22Rv1 (cell line): ENCODE measurements around the gene C1QB.

ENCODE experiments used
- ZFX ChIP-seq: fragments of 450-650 bp; IDR thresholded peaks from 2 replicates; pipeline ENCODE4 v1.6.1; 2017; ENCODE audit warnings: antibody characterized with exemption, borderline replicate concordance
- TF ChIP-seq, protein P1 (sequence below): fragments of 450-650 bp; IDR thresholded peaks from 2 replicates; pipeline ENCODE4 v1.5.1; 2017; ENCODE audit warnings: mild to moderate bottlenecking

DNA sequence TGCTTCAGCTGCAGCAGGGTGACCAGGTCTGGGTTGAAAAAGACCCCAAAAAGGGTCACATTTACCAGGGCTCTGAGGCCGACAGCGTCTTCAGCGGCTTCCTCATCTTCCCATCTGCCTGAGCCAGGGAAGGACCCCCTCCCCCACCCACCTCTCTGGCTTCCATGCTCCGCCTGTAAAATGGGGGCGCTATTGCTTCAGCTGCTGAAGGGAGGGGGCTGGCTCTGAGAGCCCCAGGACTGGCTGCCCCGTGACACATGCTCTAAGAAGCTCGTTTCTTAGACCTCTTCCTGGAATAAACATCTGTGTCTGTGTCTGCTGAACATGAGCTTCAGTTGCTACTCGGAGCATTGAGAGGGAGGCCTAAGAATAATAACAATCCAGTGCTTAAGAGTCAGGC, 13.8 kb upstream of the C1QB start:
- TF ChIP-seq, protein P1, sequence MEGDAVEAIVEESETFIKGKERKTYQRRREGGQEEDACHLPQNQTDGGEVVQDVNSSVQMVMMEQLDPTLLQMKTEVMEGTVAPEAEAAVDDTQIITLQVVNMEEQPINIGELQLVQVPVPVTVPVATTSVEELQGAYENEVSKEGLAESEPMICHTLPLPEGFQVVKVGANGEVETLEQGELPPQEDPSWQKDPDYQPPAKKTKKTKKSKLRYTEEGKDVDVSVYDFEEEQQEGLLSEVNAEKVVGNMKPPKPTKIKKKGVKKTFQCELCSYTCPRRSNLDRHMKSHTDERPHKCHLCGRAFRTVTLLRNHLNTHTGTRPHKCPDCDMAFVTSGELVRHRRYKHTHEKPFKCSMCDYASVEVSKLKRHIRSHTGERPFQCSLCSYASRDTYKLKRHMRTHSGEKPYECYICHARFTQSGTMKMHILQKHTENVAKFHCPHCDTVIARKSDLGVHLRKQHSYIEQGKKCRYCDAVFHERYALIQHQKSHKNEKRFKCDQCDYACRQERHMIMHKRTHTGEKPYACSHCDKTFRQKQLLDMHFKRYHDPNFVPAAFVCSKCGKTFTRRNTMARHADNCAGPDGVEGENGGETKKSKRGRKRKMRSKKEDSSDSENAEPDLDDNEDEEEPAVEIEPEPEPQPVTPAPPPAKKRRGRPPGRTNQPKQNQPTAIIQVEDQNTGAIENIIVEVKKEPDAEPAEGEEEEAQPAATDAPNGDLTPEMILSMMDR: no peak
- TF ChIP-seq ZFX: no peak
